Measurements from ENCODE around the gene ETV3. TPM values are rescaled to one million over a fixed set of nuclear protein-coding genes. Genes with fewer than 3 reads are reported as not detected.

Gene ETV3
- total and polyA plus RNA-seq, 2 of the 8 experiments (the other 6 are each of a cell fraction or from before 2014, with no cell fraction given) = 6.0 to 23.8 TPM

GRCh38 chr1:157181790-157182189 lies 43.6 kb upstream of the ETV3 start (continued):
- TF ChIP-seq ZNF274 (IDR thresholded peaks at IDR 0.05; ENCODE audit: borderline replicate concordance, extremely low read depth, low read length) = no peak
- TF ChIP-seq SAP30 (IDR thresholded peaks at IDR 0.05; ENCODE audit: insufficient read depth, insufficient replicate concordance, low read length) = no peak
- TF ChIP-seq BACH1 (IDR thresholded peaks at IDR 0.05; ENCODE audit: low read length) = no peak
- TF ChIP-seq NANOG (IDR thresholded peaks at IDR 0.05; ENCODE audit: insufficient read depth, low read depth, low read length, poor library complexity, severe bottlenecking) = no peak
- TF ChIP-seq RXRA (IDR thresholded peaks at IDR 0.05; ENCODE audit: insufficient read depth, low read depth, low read length) = no peak
- TF ChIP-seq RNF2 (IDR thresholded peaks at IDR 0.05; ENCODE audit: borderline replicate concordance, low read depth, low read length, missing control alignments, poor library complexity, severe bottlenecking) = no peak

Measured in H1 (cell line).